Measurements from ENCODE around the gene RAD51.

RAD51 gene

DNA sequence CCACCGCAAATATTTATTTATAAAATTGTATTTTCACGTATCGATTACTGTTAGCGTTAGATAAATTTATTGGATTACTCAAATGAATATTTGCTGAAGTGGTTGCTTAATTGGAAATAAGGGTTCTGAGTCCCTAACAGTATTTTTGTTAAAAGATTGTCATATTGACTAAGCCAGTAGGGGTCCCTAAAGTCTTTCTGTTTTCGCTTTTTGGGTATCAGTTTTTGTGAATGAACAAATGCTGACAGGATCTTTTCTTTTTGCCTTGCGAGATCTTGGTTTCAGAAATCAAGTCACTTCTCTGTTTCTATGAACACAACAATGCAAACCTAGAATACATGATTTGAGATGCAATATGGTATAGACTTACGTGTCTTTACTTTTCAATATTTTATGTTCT is 7.1 kb downstream of the RAD51 start:
- Histone ChIP-seq H2AFZ (ENCODE audit: low read length) (no peak overlapping the region), H3K36me3 (ENCODE audit: insufficient read depth, low read length) (peaks cover 60% of the 10 kb centered on the region; the same call in 1 of the 2 replicates), H3F3A (ENCODE audit: low read depth) (no peaks in the 10 kb centered on the region), H3K4me2 (ENCODE audit: low read depth, low read length, poor library complexity, severe bottlenecking) (no peak overlapping the region), H3K9me2 (replicated peaks; ENCODE audit: low read depth, low read length) (no peaks in the 10 kb centered on the region), H4K20me1 (ENCODE audit: insufficient read depth, low read length, poor library complexity, severe bottlenecking) (peaks cover 15% of the 10 kb centered on the region), H3K79me2 (ENCODE audit: insufficient read depth, low read length) (peaks cover 36% of the 10 kb centered on the region), H3K4me3 (ENCODE audit: low read length, poor library complexity, severe bottlenecking) (no peak overlapping the region), H3K27me3 (ENCODE audit: insufficient read depth, low read length, poor library complexity, severe bottlenecking) (no peaks in the 10 kb centered on the region), H3K9me3 (ENCODE audit: insufficient read depth, low read depth, low read length) (no peaks in the 10 kb centered on the region), H3K9ac (ENCODE audit: low read depth, low read length, poor library complexity, severe bottlenecking) (no peak overlapping the region), H3K4me1 (ENCODE audit: insufficient read depth, low read length, poor library complexity, severe bottlenecking) (peaks cover 17% of the 10 kb centered on the region)
- no peak for TF ChIP-seq EZH2phosphoT487 (IDR thresholded peaks at IDR 0.05; ENCODE audit: borderline replicate concordance)
- TF ChIP-seq, protein P1, sequence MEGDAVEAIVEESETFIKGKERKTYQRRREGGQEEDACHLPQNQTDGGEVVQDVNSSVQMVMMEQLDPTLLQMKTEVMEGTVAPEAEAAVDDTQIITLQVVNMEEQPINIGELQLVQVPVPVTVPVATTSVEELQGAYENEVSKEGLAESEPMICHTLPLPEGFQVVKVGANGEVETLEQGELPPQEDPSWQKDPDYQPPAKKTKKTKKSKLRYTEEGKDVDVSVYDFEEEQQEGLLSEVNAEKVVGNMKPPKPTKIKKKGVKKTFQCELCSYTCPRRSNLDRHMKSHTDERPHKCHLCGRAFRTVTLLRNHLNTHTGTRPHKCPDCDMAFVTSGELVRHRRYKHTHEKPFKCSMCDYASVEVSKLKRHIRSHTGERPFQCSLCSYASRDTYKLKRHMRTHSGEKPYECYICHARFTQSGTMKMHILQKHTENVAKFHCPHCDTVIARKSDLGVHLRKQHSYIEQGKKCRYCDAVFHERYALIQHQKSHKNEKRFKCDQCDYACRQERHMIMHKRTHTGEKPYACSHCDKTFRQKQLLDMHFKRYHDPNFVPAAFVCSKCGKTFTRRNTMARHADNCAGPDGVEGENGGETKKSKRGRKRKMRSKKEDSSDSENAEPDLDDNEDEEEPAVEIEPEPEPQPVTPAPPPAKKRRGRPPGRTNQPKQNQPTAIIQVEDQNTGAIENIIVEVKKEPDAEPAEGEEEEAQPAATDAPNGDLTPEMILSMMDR (conservative IDR thresholded peaks at IDR 0.05; ENCODE audit: low read length): peak; percentile 61

- H3K79me2 ChIP-seq (ENCODE audit: insufficient read depth, low read length): peaks cover 3% of the 10 kb centered on the region; the same call in 1 of the 2 replicates
Measured at GRCh38 chr15:40706121-40706520, 11.1 kb downstream of the RAD51 start.

GRCh38 chr15:40714144-40714543 is 19.2 kb downstream of the RAD51 start:
- no peaks in the 10 kb centered on the region for H3K4me1 ChIP-seq (ENCODE audit: insufficient read depth, low read length, poor library complexity, severe bottlenecking)
- no peak overlapping the region for H2AFZ ChIP-seq (ENCODE audit: low read length)
- peaks cover 60% of the 10 kb centered on the region for H3K36me3 ChIP-seq (ENCODE audit: insufficient read depth, low read length)
- no peak overlapping the region for H3K4me2 ChIP-seq (ENCODE audit: low read depth, low read length, poor library complexity, severe bottlenecking)
- H3F3A ChIP-seq (ENCODE audit: low read depth): no peaks in the 10 kb centered on the region
- H3K79me2 ChIP-seq (ENCODE audit: insufficient read depth, low read length): no peaks in the 10 kb centered on the region
- TF ChIP-seq, protein P1 (conservative IDR thresholded peaks at IDR 0.05; ENCODE audit: low read length): no peak
- TF ChIP-seq EZH2phosphoT487 (IDR thresholded peaks at IDR 0.05; ENCODE audit: borderline replicate concordance): no peak
- H3K27me3 ChIP-seq (ENCODE audit: insufficient read depth, low read length, poor library complexity, severe bottlenecking): no peaks in the 10 kb centered on the region
- H3K9ac ChIP-seq (ENCODE audit: low read depth, low read length, poor library complexity, severe bottlenecking): no peak overlapping the region
- H3K4me3 ChIP-seq (ENCODE audit: low read length, poor library complexity, severe bottlenecking): no peak overlapping the region
- H4K20me1 ChIP-seq (ENCODE audit: insufficient read depth, low read length, poor library complexity, severe bottlenecking): no peaks in the 10 kb centered on the region
- no peaks in the 10 kb centered on the region for H3K9me3 ChIP-seq (ENCODE audit: insufficient read depth, low read depth, low read length)
- no peaks in the 10 kb centered on the region for H3K9me2 ChIP-seq (replicated peaks; ENCODE audit: low read depth, low read length)

More at GRCh38 chr15:40706121-40706520, 11.1 kb downstream of the RAD51 start:
- Histone ChIP-seq H4K20me1 (ENCODE audit: insufficient read depth, low read length, poor library complexity, severe bottlenecking) (peaks cover 6% of the 10 kb centered on the region), H3K9me3 (ENCODE audit: insufficient read depth, low read depth, low read length) (no peaks in the 10 kb centered on the region), H3F3A (ENCODE audit: low read depth) (no peaks in the 10 kb centered on the region), H3K36me3 (ENCODE audit: insufficient read depth, low read length) (peaks cover 65% of the 10 kb centered on the region; the same call in 1 of the 2 replicates), H3K9me2 (replicated peaks; ENCODE audit: low read depth, low read length) (no peaks in the 10 kb centered on the region), H2AFZ (ENCODE audit: low read length) (no peak overlapping the region), H3K9ac (ENCODE audit: low read depth, low read length, poor library complexity, severe bottlenecking) (no peak overlapping the region), H3K4me1 (ENCODE audit: insufficient read depth, low read length, poor library complexity, severe bottlenecking) (no peaks in the 10 kb centered on the region), H3K4me3 (ENCODE audit: low read length, poor library complexity, severe bottlenecking) (no peak overlapping the region), H3K4me2 (ENCODE audit: low read depth, low read length, poor library complexity, severe bottlenecking) (no peak overlapping the region), H3K27me3 (ENCODE audit: insufficient read depth, low read length, poor library complexity, severe bottlenecking) (no peaks in the 10 kb centered on the region)
- TF ChIP-seq, protein P1 (conservative IDR thresholded peaks at IDR 0.05; ENCODE audit: low read length): no peak
- no peak for TF ChIP-seq EZH2phosphoT487 (IDR thresholded peaks at IDR 0.05; ENCODE audit: borderline replicate concordance)

Data from Loucy (cell line).